DLD1 (cell line): ENCODE measurements around the gene PCBP2.
"Not testable (repeated sequence)": the region's sequence is repeated elsewhere in the genome, so short reads cannot be mapped to it uniquely, and the experiment has no call there.

Experiments
- in situ Hi-C: cut with HindIII; loops from 2 replicates; pipeline ENCODE4 v1.10.0; 2017; ENCODE audit warnings: low sequenced_read_pairs

PCBP2 gene

DNA sequence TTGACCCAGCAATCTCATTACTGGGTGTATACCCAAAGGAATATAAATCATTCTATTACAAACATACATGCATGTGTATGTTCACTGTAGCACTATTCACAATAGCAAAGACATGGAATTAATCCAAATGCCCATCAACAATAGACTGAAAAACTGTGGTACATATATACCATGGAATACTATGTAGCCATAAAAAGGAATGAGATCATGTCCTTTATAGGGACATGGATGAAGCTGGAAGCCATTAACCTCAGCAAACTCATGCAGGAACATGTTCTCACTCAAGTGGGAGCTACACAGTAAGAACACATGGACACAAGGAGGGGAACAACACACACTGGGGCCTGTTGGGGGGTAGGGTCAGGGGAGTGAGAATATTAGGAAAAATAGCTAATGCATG is 12.3 kb upstream of the PCBP2 start:
- in situ Hi-C loops = not testable (repeated sequence)

DNA sequence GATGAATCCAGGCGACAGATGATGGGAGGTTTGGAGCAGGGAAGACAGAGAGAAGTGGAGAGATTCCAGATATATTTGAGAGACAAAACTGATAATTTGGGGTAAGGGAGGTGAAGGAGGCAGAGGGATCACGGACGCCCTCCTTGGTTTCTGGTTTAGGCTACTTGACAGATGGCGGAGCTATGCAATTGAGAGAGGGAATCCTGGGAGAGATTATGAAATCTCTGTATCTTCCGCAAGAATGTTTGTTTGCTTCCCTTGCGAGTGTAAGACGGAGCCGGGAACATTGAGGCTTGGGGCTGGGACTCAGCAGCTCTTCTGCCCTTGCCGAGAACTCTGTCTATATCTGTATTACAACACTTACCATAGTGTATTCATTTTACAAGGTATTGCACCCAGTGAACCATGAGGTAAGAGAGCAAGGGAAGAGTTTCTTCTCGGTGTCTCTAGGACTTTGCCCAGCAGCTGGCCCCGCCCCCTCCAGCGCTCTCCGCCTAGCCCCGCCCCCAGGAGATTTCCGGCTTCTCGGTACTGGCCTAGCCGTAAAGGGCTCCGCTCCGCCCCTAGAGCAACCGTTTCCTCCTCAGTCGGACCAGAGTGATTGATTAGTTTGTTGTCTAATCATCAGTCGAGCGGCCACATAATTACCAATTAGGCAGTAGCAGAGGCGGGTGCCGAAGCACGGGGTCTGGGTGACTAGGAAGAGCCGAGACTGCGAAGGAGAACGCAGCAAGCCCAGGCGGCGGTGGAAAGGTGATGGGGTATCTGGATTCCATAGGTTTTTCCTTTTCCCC is 10.7 kb upstream of the PCBP2 start, which contains the start of gene PRR13:
Gene PRR13, plus strand, starts transcription at position 695 of the 794 bp plus-strand sequence. CDS start 981 bp downstream, outside the sequence.
- in situ Hi-C loops = no loop called here

DNA sequence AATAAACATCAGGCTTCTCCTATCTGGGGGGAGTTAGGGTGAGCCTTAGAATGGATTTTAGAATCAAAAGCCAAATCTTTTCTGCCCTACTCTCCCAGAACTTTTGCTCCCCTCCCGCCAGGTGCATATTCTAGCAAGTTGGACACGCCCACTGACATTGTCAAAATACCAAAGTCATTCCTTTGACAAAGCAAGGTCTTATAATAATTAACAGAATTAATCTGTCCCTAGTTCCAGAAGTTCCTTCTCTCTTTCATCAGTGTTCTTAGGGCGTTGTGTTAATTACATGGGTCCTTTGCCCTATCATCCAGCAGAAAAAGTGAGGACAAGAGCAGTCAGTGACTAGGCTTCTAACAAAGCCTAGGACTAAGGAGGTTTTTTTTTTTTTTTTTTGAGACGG is 7.9 kb upstream of the PCBP2 start:
- in situ Hi-C loops = no loop called here

DNA sequence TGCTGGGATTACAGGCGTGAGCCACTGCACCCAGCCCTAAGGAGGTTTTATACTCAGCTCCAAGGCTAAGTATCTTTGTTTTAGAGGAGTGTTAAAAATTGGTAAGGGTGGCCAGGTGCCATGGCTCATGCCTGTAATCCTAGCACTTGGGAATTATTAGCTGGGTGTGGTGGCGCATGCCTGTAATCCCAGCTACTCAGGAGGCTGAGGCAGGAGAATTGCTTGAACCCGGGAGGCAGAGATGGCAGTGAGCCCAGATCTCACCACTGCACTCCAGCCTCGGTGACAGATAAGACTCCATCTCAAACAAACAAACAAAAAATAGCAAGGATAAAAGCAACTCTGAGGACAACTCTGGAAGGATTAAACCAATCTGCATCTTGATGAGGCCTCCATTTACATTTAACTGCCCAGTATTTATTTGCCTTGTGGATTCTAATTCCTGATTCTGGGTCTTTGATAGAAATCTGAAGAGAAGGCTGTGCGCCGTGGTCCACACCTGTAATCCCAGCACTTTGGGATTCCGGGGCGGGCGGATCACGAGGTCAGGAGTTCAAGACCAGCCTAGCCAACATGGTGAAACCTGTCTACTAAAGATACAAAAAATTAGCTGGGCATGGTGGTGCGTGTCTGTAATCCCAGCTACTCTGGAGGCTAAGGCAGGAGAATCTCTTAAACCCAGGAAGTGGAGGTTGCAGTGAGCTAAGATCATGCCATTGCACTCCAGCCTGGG is 7.1 kb upstream of the PCBP2 start:
- in situ Hi-C loops = not testable (repeated sequence)

DNA sequence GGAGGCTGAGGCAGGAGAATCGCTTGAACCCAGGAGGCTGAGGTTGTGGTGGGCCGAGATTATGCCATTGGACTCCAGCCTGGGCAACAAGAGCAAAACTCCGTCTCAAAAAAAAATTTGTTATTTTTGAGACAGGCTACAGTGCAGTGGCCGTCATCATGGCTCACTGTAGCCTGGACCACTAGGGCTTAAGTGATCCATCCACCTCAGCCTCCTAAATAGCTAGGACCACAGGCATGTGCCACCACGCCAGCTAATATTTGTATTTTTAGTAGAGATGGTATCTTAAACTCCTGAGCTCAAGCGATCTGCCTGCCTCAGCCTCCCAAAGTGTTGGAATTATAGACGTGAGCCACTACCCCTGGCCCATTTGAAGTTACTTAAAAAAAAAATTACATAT is 966 bp upstream of the PCBP2 start:
- in situ Hi-C loops = no loop called here

DNA sequence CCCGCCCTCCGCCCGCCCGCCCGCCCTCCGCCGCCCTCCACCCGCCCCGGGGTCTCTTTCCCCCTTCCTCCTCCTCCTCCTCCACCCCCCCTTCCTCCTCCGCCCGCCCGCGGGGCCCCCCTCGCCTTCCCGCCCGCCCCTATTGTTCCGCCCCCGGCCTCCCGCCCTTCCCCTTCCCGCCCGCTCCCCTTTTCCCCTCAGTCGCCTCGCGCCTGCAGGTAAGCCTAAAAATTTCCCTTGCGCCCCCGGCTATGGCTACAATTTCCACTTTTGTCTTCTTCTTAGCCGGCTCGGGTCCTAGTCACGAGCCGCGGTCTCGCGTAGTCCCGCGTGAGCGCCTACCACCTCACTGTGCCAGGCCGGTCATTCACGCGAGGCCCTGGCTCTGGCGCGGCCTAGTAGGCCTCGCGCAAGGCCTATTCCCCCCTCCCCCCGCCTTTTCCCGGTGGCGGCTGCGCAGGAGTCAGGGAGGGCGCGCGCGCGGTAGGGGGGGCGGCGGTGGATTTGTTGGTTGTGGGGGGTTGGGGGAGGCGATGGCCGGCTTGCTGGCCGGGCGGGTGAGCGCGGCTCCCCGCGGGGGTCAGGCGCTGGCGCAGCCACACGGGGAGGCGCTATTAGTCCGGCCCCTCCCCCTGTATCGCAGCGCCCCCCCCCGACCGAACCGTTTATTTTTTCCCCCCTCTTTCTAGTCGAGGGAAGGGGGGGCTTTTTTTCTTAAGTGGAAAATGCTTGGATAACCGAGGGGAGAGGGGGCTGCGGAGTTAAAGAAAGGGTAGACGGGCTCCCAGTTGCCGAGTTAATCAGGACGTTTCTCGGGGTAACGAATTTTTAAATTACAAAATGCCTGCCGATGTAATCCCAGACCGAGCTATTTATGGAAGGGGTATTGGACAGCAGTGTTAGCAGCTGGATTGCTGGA is 516 bp downstream of the PCBP2 start:
- in situ Hi-C loops = no loop called here

DNA sequence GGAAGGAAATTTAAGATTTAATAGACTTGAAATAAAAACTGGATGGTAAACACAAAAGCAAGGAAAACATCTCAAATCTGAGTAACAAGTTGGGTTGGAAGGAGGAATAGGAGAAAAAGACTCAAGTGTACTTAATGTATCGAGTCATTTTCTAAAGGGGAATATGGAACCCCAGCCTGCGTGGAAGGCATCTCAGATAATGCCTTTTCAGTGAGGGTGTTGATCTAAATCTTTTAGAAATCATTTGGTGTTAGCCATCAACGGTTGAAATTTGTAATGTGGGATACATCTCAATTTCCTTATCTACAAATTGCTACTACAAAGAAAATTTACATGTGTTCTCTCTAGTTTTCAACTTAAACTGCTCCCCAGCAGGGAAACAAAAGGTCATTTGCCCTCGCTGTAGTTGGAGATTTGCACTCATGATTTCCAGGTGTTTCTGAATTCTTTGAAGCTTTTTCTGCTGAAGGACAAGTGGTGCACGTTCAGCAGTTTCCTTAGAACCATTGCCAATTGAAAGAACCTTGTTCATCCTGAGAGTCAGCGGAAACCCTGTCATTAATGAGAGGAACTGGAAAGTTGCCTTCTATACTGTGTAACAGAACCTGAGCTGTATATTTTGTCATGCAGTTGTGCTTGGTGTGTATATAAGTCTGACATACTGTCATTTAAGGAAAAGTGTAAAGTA is 2.2 kb downstream of the PCBP2 start:
- in situ Hi-C loops = no loop called here

DNA sequence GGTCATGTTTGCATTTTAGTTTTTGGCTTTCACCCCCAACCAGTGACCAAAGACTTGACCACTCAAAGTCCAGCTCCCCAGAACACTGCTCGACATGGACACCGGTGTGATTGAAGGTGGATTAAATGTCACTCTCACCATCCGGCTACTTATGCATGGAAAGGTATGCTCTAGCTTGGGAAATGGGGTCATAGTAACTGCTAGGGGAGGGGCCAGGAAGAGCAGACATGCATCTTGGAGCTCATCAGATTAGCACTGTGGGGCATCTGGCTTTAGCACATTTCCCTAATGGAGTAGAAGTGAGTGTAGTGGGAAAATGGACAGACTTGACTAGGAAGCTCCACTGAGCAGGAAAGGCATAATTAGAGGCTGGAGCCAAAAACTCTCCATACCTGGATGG is 2.8 kb downstream of the PCBP2 start:
- in situ Hi-C loops = no loop called here

DNA sequence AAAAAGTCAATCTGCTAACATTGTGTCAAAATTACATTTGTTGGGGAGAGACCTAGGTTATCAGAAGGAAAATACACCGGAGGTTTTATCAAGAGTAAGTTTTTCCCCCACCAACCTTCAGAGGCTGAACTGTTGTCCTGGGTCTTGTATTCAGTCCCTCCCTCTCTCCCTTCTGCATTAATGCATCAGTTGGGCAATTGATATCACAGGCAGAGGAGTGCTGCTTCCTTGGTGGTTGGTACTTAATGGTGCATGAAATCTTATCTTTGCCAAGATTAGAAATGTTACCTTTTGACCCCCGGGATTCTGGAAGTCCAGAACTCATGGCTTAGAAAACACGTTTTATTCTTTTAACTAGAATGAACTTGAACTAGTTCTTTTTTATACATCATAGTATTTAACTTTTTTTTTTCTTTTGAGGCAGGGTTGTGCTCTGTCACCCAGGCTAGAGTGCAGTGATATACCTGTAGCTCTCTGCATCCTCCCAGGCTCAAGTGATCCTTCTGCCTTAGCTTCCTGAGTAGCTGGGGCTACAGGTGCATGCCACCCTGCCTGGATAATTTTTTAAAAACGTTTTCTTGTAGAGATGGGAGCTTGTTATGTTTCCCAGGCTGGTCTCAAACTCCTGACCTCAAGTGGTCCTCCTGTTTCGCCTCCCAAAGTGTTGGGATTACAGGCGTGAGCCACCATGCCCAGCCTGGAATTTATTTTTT is 4.9 kb downstream of the PCBP2 start:
- in situ Hi-C loops = no loop called here

DNA sequence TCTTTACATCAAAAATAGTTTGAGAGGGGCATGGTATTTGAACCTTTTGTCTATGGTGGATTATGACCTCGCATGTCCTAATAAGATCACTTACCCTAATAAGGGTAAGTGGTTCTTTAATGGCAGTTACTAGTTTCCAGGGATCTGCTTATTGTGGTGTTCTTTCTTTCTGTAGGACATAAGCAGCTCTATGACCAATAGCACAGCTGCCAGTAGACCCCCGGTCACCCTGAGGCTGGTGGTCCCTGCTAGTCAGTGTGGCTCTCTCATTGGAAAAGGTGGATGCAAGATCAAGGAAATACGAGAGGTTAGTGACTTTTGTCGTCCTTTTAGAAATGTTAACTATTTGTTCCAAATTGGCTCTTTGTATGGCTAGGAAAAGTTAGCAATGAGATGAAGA is 7.2 kb downstream of the PCBP2 start:
- in situ Hi-C loops = no loop called here

DNA sequence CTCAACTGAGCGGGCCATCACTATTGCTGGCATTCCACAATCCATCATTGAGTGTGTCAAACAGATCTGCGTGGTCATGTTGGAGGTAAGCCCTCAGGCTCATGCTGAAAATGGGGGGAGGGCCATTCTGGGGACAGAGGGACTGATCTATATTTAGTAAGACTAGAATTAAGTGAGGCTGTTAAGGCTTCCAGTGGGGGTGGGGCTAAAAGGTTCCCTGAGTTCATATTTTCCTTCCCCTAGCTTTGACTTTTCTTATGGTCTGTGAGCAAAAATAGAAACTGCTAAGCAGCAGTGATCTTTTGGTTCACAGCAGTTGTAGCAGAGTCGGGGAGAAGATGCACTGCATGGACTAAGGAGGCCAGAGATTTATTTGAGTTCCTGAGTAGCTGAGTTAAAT is 9.2 kb downstream of the PCBP2 start:
- in situ Hi-C loops = no loop called here

DNA sequence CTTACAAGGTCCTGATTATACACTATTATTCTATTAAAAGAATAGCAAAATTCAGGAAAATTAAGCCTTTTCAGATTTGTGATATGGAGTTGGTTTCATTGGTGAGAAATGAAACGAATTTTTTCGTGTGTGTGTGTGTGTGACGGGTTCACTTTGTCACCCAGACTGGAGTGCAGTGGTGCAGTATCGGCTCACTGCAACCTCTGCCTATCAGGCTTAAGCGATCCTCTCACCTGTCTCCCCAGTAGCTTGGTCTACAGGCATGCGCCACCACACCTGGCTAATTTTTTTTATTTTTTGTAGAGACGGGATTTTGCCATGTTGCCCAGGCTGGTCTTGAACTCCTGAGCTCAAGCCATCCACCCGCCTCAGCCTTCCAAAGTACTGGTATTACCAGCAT is 9.7 kb downstream of the PCBP2 start:
- in situ Hi-C loops = no loop called here

DNA sequence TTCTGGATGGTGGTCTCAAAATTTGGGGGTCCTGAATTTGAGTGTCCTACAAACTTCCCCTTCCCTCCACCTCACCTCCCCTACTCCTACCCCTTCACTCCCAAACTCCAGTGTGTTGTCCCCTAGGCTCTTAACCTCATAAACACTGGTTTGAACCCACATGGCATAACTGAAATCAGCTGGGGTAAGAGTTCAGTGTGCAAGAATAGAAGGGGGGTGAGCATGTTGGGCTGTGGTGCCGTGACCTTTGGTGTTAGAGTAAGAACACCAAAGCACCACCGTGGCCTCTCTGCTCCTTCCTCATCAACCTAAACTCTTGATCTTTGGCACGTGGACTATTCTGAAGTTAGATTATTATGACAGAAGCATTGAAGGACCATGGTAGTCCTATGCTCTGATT is 11.0 kb downstream of the PCBP2 start:
- in situ Hi-C loops = no loop called here

DNA sequence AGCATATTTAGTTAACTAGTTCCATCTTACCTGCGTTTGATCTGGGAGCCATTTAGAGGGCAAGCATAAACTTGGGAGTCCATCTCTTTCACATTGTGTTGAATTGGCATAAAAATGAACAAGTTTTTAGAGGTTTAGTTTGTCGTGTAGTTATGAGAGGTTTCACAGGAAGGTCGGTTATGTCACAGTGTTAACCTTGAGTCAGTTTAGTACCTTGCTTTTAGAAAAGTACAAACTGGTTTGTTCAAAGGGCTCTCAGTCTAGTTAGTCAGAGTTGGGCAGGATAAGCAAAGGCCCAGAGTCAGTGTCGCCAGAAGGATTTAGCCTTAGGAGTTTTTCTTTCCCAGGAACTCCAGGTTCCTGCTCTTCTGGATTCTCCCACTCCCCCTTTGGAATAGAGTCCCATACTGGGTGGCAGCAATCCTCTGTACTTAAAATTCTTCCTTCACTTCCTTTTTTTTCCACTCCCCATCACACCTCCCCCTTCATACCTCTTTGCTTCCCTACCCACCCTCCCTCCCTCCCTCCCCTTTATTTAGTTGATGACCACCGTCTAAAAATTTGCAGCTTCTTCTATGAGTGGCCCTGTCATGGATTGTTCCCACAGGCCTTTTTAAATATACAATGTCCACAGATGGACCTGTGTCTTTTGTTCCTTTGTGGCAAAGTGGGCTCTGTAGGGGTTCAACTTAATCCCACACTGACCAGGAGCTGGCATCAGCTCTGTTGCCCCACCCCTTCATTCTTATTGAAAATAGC is 12.1 kb downstream of the PCBP2 start:
- in situ Hi-C loops = no loop called here

DNA sequence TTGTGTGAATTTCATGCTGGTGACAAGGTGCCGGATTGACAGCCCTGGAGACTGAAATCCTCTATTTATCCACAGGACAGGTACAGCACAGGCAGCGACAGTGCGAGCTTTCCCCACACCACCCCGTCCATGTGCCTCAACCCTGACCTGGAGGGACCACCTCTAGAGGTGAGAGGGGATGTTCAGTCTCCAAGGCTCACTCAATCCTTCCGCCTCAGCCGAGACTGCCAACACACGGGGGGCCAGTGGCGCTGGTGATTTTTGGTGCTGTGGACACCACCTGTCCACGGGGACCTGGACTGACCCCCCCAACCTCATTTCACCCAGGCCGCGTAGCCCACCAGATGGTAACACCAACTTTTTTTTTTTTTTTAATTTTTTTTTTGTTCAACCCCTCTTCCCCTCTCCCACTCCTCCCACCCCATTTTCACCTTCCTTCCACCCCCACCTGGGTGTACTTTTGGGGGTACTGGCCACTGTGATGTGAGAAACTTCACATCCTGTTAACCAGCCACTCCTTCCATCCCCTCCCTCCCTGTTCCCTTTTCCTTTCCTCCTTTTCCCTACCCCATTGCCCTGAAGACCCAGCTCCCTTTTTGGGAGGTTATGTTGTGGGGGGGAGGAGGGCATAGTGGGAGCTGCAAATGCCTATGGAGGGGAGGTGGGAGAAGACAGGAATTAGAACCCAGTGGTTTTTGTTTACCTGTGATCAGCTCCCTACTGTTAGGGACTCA is 12.9 kb downstream of the PCBP2 start:
- in situ Hi-C loops = no loop called here

DNA sequence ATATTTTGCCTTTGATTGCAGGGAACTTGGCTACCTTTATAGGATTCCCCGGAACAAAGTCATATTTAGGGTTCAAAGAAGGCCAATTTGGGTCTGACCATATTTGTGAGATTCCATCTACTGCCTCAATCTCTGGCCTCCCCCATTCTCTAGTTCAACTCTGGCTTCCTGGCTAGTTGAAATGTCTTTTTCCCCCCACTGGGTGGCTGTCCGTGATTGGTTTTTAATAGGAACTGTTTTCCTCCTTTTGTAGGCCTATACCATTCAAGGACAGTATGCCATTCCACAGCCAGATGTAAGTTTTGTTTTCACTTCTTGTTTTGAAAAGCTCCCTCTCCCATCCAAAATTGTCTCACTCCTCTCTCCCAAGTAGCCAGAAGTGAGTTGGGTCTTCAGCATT is 13.8 kb downstream of the PCBP2 start:
- in situ Hi-C loops = no loop called here

DNA sequence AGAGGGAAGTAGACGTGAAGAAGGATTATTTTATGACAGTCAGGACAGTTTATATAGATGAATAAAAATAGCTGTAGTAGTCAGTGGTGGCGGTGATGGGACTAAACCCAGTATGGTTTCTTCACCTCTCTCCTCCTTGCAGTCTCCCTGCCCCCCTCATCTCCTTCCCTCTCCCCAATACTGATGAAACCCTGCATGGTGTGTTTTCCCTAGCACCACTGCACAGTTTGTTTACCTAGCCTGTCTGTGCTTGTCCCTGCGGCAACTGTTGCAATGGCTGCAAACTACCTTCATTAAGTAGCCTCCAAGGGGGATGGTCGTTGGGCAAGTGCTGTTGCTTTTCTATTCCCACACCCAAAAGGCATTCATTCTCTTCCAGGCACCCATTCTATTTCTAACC is 14.7 kb downstream of the PCBP2 start:
- in situ Hi-C loops = no loop called here

DNA sequence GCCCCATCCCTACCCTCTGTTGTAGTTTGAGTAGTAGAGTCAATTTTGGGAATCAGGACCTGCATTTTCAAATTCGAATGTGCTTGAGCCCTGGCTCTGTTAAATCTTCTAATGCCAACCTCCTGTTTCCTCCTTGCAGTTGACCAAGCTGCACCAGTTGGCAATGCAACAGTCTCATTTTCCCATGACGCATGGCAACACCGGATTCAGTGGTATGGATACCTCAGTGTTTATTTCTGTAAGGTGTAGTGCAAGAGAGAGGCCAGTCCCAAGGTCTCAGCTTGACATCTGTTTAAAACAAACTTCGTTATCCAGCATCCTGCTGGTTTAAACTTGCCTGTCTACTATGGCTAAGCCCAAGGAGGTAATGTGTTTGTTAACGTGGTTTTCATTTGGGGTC is 15.2 kb downstream of the PCBP2 start:
- in situ Hi-C loops = no loop called here

DNA sequence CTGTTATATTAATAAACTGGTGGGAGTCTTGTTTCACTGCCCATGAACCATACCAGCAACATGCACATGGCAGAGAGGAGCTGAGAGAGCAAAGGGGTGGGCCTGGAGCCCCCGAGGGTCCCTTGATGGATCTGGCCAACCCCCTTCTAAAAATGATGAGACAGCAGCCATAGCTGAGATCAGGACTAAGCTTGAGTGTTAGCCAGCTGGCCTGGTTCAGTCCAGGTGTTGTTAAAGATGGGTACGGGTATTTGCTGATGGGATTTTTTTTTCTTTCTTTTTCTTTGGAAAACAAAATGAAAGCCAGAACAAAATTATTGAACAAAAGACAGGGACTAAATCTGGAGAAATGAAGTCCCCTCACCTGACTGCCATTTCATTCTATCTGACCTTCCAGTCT is 16.0 kb downstream of the PCBP2 start:
- in situ Hi-C loops = no loop called here
